K562 (cell line): ENCODE measurements around the gene KCNT1. TPM values are rescaled to one million over a fixed set of nuclear protein-coding genes. Genes with fewer than 3 reads are reported as not detected.
A peak's percentile ranks its signal among the peaks of the same experiment; 100 is the strongest.

Source experiments
- ATAC-seq: fragments of 200-7000 bp; cut with Tn5 transposase; 3 replicates; pipeline ENCODE4 v1.9.1; 2020; ENCODE audit warnings: moderate library complexity
- Bru-seq: library from RNA; stranded (reverse); fragments of 400-500 nt; gene quantifications from one replicate; lab custom pipeline; 2021; lab: Mats Ljungman, UMichigan
- BruChase-seq, 2 experiments: library from RNA; stranded (reverse); fragments of 400-500 nt; gene quantifications; one replicate each; lab custom pipeline; 2021; lab: Mats Ljungman, UMichigan
- BruUV-seq: library from RNA; stranded (reverse); fragments of 400-500 nt; replicated peaks from 2 replicates; lab custom pipeline; 2021; lab: Mats Ljungman, UMichigan
- CTCF ChIA-PET: fragments of 300-600 bp; formaldehyde crosslinking; extraction: SDS; loops from one replicate; lab custom pipeline; 2021; ENCODE audit warnings: low intra/inter-chr PET ratio; lab: Yijun Ruan, JAX
- POLR2A ChIA-PET: fragments of 300-600, 350-650 bp; sonication (Branson Sonifier 250); formaldehyde crosslinking; extraction: SDS; loops from one replicate; lab custom pipeline; 2021; ENCODE audit warnings: antibody characterized with exemption, inconsistent platforms; lab: Yijun Ruan, JAX
- DNase-seq, 4 experiments: peaks; one replicate each; pipeline versions ENCODE4 v3.0.0 to v3.0.0-alpha.2; 2011 to 2018; ENCODE audit warnings: low spot score in 3 of 4, mixed read lengths in 3 of 4; ENCODE audit errors: extremely low read depth in 1 of 4
- FAIRE-seq: peaks from 2 replicates; lab custom pipeline; 2011; peaks lifted over from hg19 to GRCh38; lab: Jason Lieb, UNC
- H2AFZ ChIP-seq: 2 replicates; pipeline ENCODE4 v1.6.0; 2011; ENCODE audit warnings: low read depth, low read length, control low read depth, inconsistent platforms
- H3K27ac ChIP-seq: fragments of 200-600 bp; 3 replicates; pipeline ENCODE4 v1.8.0; 2011; ENCODE audit warnings: low read depth, mild to moderate bottlenecking, control low read depth, inconsistent platforms, low read length, moderate library complexity, mixed read lengths; ENCODE audit errors: extremely low read depth
- H3K27me3 ChIP-seq, 2 experiments: fragments of 300-600 bp in 1 of 2; 2 replicates in 1 of 2; 3 replicates in 1 of 2; pipeline versions ENCODE4 v1.6.0 to v1.8.0; 2011; ENCODE audit warnings: inconsistent platforms in 2 of 2, low read length in 2 of 2, mild to moderate bottlenecking in 1 of 2, mixed read lengths in 1 of 2, moderate library complexity in 1 of 2; ENCODE audit not compliant: control insufficient read depth in 2 of 2, insufficient read depth in 2 of 2
- H3K36me3 ChIP-seq: fragments of 300-600 bp; 3 replicates; pipeline ENCODE4 v1.8.0; 2011; ENCODE audit warnings: mild to moderate bottlenecking, low read length, inconsistent platforms; ENCODE audit not compliant: control insufficient read depth, insufficient read depth
- H3K4me1 ChIP-seq, 2 experiments: fragments of 200-600 bp in 1 of 2; replicated peaks in 1 of 2; 2 replicates in 1 of 2; 3 replicates in 1 of 2; pipeline versions ENCODE4 v1.5.1 to v1.8.0; 2011; ENCODE audit warnings: inconsistent platforms in 2 of 2, low read length in 2 of 2, mild to moderate bottlenecking in 1 of 2, mixed read lengths in 1 of 2, moderate library complexity in 1 of 2; ENCODE audit not compliant: control insufficient read depth in 2 of 2, insufficient read depth in 2 of 2
- H3K4me2 ChIP-seq: 2 replicates; pipeline ENCODE4 v1.6.1; 2011; ENCODE audit warnings: low read length, control low read depth, inconsistent platforms, mixed read lengths; ENCODE audit not compliant: insufficient read depth
- H3K4me3 ChIP-seq: fragments of 200-600 bp; sonication (generic), shearing (Covaris generic); 2 replicates; pipeline ENCODE4 v1.5.1; 2016; ENCODE audit warnings: control low read depth, inconsistent platforms
- H3K79me2 ChIP-seq: fragments of 200-600 bp; 3 replicates; pipeline ENCODE4 v1.8.0; 2011; ENCODE audit warnings: low read length, inconsistent platforms; ENCODE audit not compliant: control insufficient read depth, insufficient read depth
- H3K9ac ChIP-seq, 2 experiments: 2 replicates each; pipeline versions ENCODE4 v1.6.0 to v1.6.1; 2011; ENCODE audit warnings: low read depth in 2 of 2, low read length in 2 of 2, control low read depth in 1 of 2, inconsistent platforms in 1 of 2, mild to moderate bottlenecking in 1 of 2, mixed read lengths in 1 of 2; ENCODE audit not compliant: insufficient read depth in 1 of 2
- H3K9me1 ChIP-seq: one replicate; pipeline ENCODE4 v1.6.0; 2011; ENCODE audit warnings: inconsistent platforms, mild to moderate bottlenecking, low read length, moderate library complexity; ENCODE audit not compliant: control insufficient read depth, insufficient read depth
- H3K9me3 ChIP-seq: replicated peaks from 2 replicates; pipeline ENCODE4 v1.5.1; 2011; ENCODE audit warnings: low read depth, low read length, inconsistent platforms; ENCODE audit not compliant: control insufficient read depth, insufficient read depth
- H4K20me1 ChIP-seq: replicated peaks from 2 replicates; pipeline ENCODE4 v1.6.1; 2011; ENCODE audit warnings: low read length, inconsistent platforms, mixed read lengths; ENCODE audit not compliant: control insufficient read depth, insufficient read depth
- CBFB ChIP-seq: sonication (generic); formaldehyde crosslinking; IDR thresholded peaks from 2 replicates; pipeline ENCODE4 v1.4.0; 2020; ENCODE audit warnings: mild to moderate bottlenecking, missing genetic modification reagents
- CTCFL ChIP-seq: IDR thresholded peaks from 2 replicates; pipeline ENCODE4 v1.6.1; 2011; ENCODE audit warnings: borderline replicate concordance, low read depth, mild to moderate bottlenecking, moderate library complexity, low read length; ENCODE audit not compliant: insufficient read depth, poor library complexity, severe bottlenecking
- SMARCA5 ChIP-seq: fragments of 450-650 bp; IDR thresholded peaks from 2 replicates; pipeline ENCODE4 v1.6.1; 2016
- YY1 ChIP-seq, 3 experiments: IDR thresholded peaks; 2 replicates each; pipeline ENCODE4 v1.6.1; 2011; ENCODE audit warnings: low read length in 2 of 3, mild to moderate bottlenecking in 2 of 3, moderate library complexity in 2 of 3, borderline replicate concordance in 1 of 3, control low read depth in 1 of 3, low read depth in 1 of 3; ENCODE audit not compliant: insufficient read depth in 3 of 3, insufficient replicate concordance in 2 of 3, control insufficient read depth in 1 of 3, insufficient read length in 1 of 3; ENCODE audit errors: extremely low read depth in 1 of 3
- ZKSCAN3 ChIP-seq: fragments of 250-450 bp; sonication (Bioruptor Pico); IDR thresholded peaks from 2 replicates; pipeline ENCODE4 v1.4.0; 2020
- WGBS: fragments of 100-300 bp; shearing (Covaris generic); methylation state at CpG from one replicate; pipeline ENCODE4 v1.1.6; 2016; ENCODE audit warnings: low coverage, mixed read lengths; ENCODE audit not compliant: insufficient coverage; ENCODE audit errors: missing lambda C conversion rate; 5-methylcytosine and 5-hydroxymethylcytosine counted together
- in situ Hi-C: fragments of 300-500 bp; cut with MboI; formaldehyde crosslinking; loops from 4 replicates; pipeline ENCODE4 v1.15.0; 2018; ENCODE audit warnings: inconsistent platforms, mixed read lengths
- intact Hi-C: fragments of 100-400 bp; cut with micrococcal nuclease; formaldehyde crosslinking; loops from 2 replicates; pipeline ENCODE4 v1.14.2; 2022
- long read RNA-seq, 3 experiments: library from polyadenylated mRNA in 2 of 3; library from RNA in 1 of 3; unstranded in 2 of 3; stranded (forward) in 1 of 3; transcript quantifications; one replicate each; pipeline ENCODE4 v2.0.0, GENCODE V29; 2019 to 2022
- polyA minus RNA-seq, 3 experiments: library from RNA; depleted of rRNA, polyadenylated mRNA; stranded (reverse); fragments of >200 nt; gene quantifications; 2 replicates each; pipeline ENCODE4 v1.2.3, GENCODE V29; 2011
- polyA plus RNA-seq, 8 experiments: library from polyadenylated mRNA; depleted of rRNA in 4 of 8; stranded (reverse) in 5 of 8; unstranded in 3 of 8; fragments of >200 nt; fragmentation: Nextera tagmentation in 2 of 8; fragmentation: Illumina TruSeq in 1 of 8; extraction: Ambion mirVana in 2 of 8; extraction: Trizol in 1 of 8; gene quantifications; 2 replicates each; pipeline versions ENCODE4 v1.2.1 to v1.2.3, GENCODE V29; 2011 to 2014; ENCODE audit warnings: inconsistent platforms in 1 of 8, missing spikeins in 1 of 8
- total RNA-seq, 7 experiments: library from RNA; depleted of rRNA in 6 of 7; stranded (reverse); fragments of >200 nt in 6 of 7; fragmentation: Illumina TruSeq in 2 of 7; extraction: Trizol in 2 of 7; gene quantifications; 2 replicates each; pipeline versions ENCODE4 v1.2.1 to v1.2.3, GENCODE V29; 2011 to 2021; ENCODE audit warnings: low replicate concordance in 1 of 7
- TF ChIP-seq, protein P1 (sequence below): fragments of 200-800 bp; sonication (Bioruptor generic); IDR thresholded peaks from 2 replicates; pipeline ENCODE4 v1.6.1; 2017; ENCODE audit warnings: missing genetic modification characterization, missing compliant biosample characterization
- TF ChIP-seq, protein P2 (sequence below), 2 experiments: fragments of 150-350 bp in 1 of 2; IDR thresholded peaks; 2 replicates each; pipeline ENCODE4 v1.6.1; 2012 to 2016; ENCODE audit warnings: low read depth in 2 of 2, low read length in 2 of 2, mild to moderate bottlenecking in 1 of 2, moderate library complexity in 1 of 2

The KCNT1 gene
- total RNA-seq (2011; cell fraction: chromatin; rRNA removed; ENCODE audit: low replicate concordance), result not detected in 2 replicates
- not detected in 2 replicates for total RNA-seq (2011; cell fraction: nucleolus; rRNA removed)
- total RNA-seq (2011; cell fraction: nucleoplasm; rRNA removed), result not detected in 2 replicates
- 0.05 TPM in 1 of 2 replicates, not detected in the other for total RNA-seq (2014; rRNA removed)
- not detected in 2 replicates for total RNA-seq (2014; rRNA removed; fragmentation: Illumina TruSeq; extraction: Trizol)
- not detected in 2 replicates for total RNA-seq (2015; rRNA removed; fragmentation: Illumina TruSeq; extraction: Trizol)
- total RNA-seq (2021), result not detected in 2 replicates
- not detected in 2 replicates for polyA plus RNA-seq (2011; rRNA removed)
- not detected in 2 replicates for polyA plus RNA-seq (2011; cell fraction: cytosol; rRNA removed)
- not detected in 2 replicates for polyA plus RNA-seq (2011; cell fraction: nucleus; rRNA removed)
- 0.10 and 0.30 TPM in 2 replicates for polyA plus RNA-seq (2012)
- polyA plus RNA-seq (2014; fragmentation: Illumina TruSeq; extraction: Trizol), result not detected in 2 replicates
- not detected for polyA plus RNA-seq (2014; fragmentation: Nextera tagmentation; extraction: Ambion mirVana)
- polyA plus RNA-seq (2014; rRNA removed), result not detected in 2 replicates
- polyA minus RNA-seq (2011; rRNA and poly(A)+ RNA removed), result not detected in 2 replicates
- not detected in 2 replicates for polyA minus RNA-seq (2011; cell fraction: cytosol; rRNA and poly(A)+ RNA removed)
- polyA minus RNA-seq (2011; cell fraction: nucleus; rRNA and poly(A)+ RNA removed), result not detected in 2 replicates
- percentile 2 among the genes with signal in this experiment for Bru-seq, nascent RNA
- not detected for BruChase-seq, experiment 1, labeled RNA remaining after a 2-hour chase
- percentile 1 among the genes with signal in this experiment for BruChase-seq, experiment 2, labeled RNA remaining after a 6-hour chase
- long read RNA-seq, experiment 1, partial matches to known transcripts, result 0 of 1 reads
- long read RNA-seq, experiment 1, other reads (novel, unspliced or antisense), result 1 of 1 reads
- long read RNA-seq, experiment 2, result 0 reads
- long read RNA-seq, experiment 3, result 0 reads

DNA sequence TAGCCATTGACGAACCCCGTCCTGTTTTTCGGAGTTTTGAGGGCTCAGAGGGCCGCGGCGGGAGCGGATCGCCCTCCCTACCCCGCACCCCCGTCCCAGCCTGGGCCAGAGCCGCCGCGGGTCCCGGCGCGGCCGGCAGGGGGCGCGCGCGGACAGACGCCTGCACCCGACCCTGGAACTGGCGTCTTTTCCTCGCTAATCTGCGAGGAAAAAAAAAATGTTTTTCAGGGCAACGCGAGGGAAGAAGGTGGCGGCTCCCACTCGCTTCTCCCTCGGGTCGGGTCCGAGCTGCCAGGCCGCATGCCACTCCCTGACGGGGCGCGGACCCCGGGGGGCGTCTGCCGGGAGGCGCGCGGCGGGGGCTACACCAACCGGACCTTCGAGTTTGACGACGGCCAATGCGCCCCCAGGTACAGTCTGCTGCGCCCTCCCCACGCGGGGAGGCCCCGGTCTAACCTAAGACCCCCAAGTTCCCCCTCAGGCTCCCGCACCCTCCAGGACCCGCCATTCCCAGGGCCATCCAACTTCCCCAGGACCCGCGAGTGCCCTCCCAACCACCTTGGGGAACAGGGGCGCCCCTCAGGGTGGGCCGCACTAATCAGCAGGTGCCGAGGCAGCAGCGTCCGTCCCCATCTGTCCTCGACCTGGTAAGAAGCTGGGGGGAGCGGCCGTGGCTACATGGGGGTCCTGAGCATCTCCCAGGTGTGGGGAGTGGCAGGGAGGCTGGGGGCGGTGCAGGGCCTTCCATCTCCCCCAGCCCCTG lies at the start of gene KCNT1:
TSS of gene KCNT1 (plus strand) at position 227 of the 763 bp plus-strand sequence. CDS start at position 301, 74 bp downstream.
- Histone ChIP-seq H3K9me3 (no peaks in the 10 kb centered on the region), H3K79me2 (no peaks in the 10 kb centered on the region), H3K27ac (no peak within 1 kb of the TSS), H3K27me3 (peaks cover 3 to 34% of the 10 kb centered on the region in 2 experiments; a peak in 4 of 5 replicates), H2AFZ (no peak within 1 kb of the TSS), H3K9me1 (no peaks in the 10 kb centered on the region), H3K4me3 (no peak within 1 kb of the TSS), H3K36me3 (no peaks in the 10 kb centered on the region), H4K20me1 (peaks cover 3% of the 10 kb centered on the region; the same call in 1 of the 2 replicates), H3K4me2 (no peak within 1 kb of the TSS), H3K4me1 (peaks cover 0 to 55% of the 10 kb centered on the region in 2 experiments; a peak in 2 of 5 replicates), H3K9ac (peak within 1 kb of the TSS in 1 of 2 experiments; percentile 26; a peak in 2 of 4 replicates)
- ChIA-PET POLR2A (no interaction called here), CTCF (interaction anchor here (0.7 to 1.8 kb wide), 2 partner anchors 40 to 421 kb away, joined by 3 to 8 read pairs; no protein-coding TSS in a partner anchor)
- peak; percentile 92 for ATAC-seq
- intact Hi-C loops, result loop anchor here (10.0 kb wide), 1 partner anchor 93 kb away; no protein-coding TSS in a partner anchor
- no TSS peak for BruUV-seq
- WGBS, result 4% methylated on average over 37 of the region's 66 CpGs
- peak; percentile 71 to 96 (median 94) for DNase-seq
- FAIRE-seq, result peak; percentile 23
- in situ Hi-C loops, result no loop called here
- peak in 1 of 3 experiments; percentile 30 for TF ChIP-seq YY1 (IDR thresholded peaks at IDR 0.05; ENCODE audit: borderline replicate concordance in 1 of 3, control insufficient read depth in 1 of 3, extremely low read depth in 1 of 3, insufficient read depth in 3 of 3, insufficient read length in 1 of 3, insufficient replicate concordance in 2 of 3, low read depth in 1 of 3, low read length in 2 of 3)
- TF ChIP-seq, protein P1, sequence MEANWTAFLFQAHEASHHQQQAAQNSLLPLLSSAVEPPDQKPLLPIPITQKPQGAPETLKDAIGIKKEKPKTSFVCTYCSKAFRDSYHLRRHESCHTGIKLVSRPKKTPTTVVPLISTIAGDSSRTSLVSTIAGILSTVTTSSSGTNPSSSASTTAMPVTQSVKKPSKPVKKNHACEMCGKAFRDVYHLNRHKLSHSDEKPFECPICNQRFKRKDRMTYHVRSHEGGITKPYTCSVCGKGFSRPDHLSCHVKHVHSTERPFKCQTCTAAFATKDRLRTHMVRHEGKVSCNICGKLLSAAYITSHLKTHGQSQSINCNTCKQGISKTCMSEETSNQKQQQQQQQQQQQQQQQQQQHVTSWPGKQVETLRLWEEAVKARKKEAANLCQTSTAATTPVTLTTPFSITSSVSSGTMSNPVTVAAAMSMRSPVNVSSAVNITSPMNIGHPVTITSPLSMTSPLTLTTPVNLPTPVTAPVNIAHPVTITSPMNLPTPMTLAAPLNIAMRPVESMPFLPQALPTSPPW (CRISPR knock-in tag), result peak; percentile 53; the same call in 1 of the 2 replicates
- TF ChIP-seq CBFB (CRISPR knock-in tag), result no peak
- no peak for TF ChIP-seq ZKSCAN3
- peak; percentile 45 for TF ChIP-seq CTCFL
- TF ChIP-seq, protein P2, sequence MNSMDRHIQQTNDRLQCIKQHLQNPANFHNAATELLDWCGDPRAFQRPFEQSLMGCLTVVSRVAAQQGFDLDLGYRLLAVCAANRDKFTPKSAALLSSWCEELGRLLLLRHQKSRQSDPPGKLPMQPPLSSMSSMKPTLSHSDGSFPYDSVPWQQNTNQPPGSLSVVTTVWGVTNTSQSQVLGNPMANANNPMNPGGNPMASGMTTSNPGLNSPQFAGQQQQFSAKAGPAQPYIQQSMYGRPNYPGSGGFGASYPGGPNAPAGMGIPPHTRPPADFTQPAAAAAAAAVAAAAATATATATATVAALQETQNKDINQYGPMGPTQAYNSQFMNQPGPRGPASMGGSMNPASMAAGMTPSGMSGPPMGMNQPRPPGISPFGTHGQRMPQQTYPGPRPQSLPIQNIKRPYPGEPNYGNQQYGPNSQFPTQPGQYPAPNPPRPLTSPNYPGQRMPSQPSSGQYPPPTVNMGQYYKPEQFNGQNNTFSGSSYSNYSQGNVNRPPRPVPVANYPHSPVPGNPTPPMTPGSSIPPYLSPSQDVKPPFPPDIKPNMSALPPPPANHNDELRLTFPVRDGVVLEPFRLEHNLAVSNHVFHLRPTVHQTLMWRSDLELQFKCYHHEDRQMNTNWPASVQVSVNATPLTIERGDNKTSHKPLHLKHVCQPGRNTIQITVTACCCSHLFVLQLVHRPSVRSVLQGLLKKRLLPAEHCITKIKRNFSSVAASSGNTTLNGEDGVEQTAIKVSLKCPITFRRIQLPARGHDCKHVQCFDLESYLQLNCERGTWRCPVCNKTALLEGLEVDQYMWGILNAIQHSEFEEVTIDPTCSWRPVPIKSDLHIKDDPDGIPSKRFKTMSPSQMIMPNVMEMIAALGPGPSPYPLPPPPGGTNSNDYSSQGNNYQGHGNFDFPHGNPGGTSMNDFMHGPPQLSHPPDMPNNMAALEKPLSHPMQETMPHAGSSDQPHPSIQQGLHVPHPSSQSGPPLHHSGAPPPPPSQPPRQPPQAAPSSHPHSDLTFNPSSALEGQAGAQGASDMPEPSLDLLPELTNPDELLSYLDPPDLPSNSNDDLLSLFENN (IDR thresholded peaks at IDR 0.05; ENCODE audit: low read depth in 2 of 2, low read length in 2 of 2), result no peak
- TF ChIP-seq SMARCA5, result no peak
